ENCODE data around the gene MEX3C.

Gene MEX3C

GRCh38 chr18:51196118-51196810 lies 1.2 kb downstream of the MEX3C start:
- TF ChIP-seq CTCF (IDR thresholded peaks at IDR 0.05; ENCODE audit: low read depth, low read length) = no peak
- in situ Hi-C loops (cut with HindIII; ENCODE audit: low sequenced_read_pairs) = no loop called here
- DNase-seq (ENCODE audit: low read depth, low spot score) = no peak
- H3K4me3 ChIP-seq (ENCODE audit: low read depth, low read length) = peak overlapping the region; percentile 90

- peak overlapping the region; percentile 90 for H3K4me3 ChIP-seq (ENCODE audit: low read depth, low read length)
- TF ChIP-seq CTCF (IDR thresholded peaks at IDR 0.05; ENCODE audit: low read depth, low read length) = no peak
- in situ Hi-C loops (cut with HindIII; ENCODE audit: low sequenced_read_pairs) = no loop called here
- DNase-seq (ENCODE audit: low read depth, low spot score) = peak; percentile 69
Measured at GRCh38 chr18:51195451-51196117, 1.9 kb downstream of the MEX3C start.

- in situ Hi-C loops (cut with HindIII; ENCODE audit: low sequenced_read_pairs) = no loop called here
Measured at GRCh38 chr18:51195086-51195450, 2.4 kb downstream of the MEX3C start.

GRCh38 chr18:51194604-51195003 lies 2.9 kb downstream of the MEX3C start:
- H3K4me3 ChIP-seq (ENCODE audit: low read depth, low read length) = peak overlapping the region; percentile 90
- no peak for TF ChIP-seq CTCF (IDR thresholded peaks at IDR 0.05; ENCODE audit: low read depth, low read length)
- in situ Hi-C loops (cut with HindIII; ENCODE audit: low sequenced_read_pairs) = no loop called here
- DNase-seq (ENCODE audit: low read depth, low spot score) = no peak

More at GRCh38 chr18:51195086-51195450, 2.4 kb downstream of the MEX3C start:
- no peak for DNase-seq (ENCODE audit: low read depth, low spot score)
- no peak for TF ChIP-seq CTCF (IDR thresholded peaks at IDR 0.05; ENCODE audit: low read depth, low read length)
- H3K4me3 ChIP-seq (ENCODE audit: low read depth, low read length) = peak overlapping the region; percentile 90

GRCh38 chr18:51193621-51194287 lies 3.7 kb downstream of the MEX3C start:
- no peak for TF ChIP-seq CTCF (IDR thresholded peaks at IDR 0.05; ENCODE audit: low read depth, low read length)
- in situ Hi-C loops (cut with HindIII; ENCODE audit: low sequenced_read_pairs) = no loop called here
- H3K4me3 ChIP-seq (ENCODE audit: low read depth, low read length) = peak overlapping the region; percentile 22
- DNase-seq (ENCODE audit: low read depth, low spot score) = peak; percentile 52

- no peak for TF ChIP-seq CTCF (IDR thresholded peaks at IDR 0.05; ENCODE audit: low read depth, low read length)
- no peak overlapping the region for H3K4me3 ChIP-seq (ENCODE audit: low read depth, low read length)
- no peak for DNase-seq (ENCODE audit: low read depth, low spot score)
- in situ Hi-C loops (cut with HindIII; ENCODE audit: low sequenced_read_pairs) = no loop called here
Measured at GRCh38 chr18:51192696-51193095, 4.8 kb downstream of the MEX3C start.
